SK-N-SH (cell line): ENCODE data around the gene ASTL. TPM values are rescaled to one million over a fixed set of nuclear protein-coding genes. Genes with fewer than 3 reads are reported as not detected.

Experiments
- CTCF ChIA-PET: fragments of 300-600, 350-600 bp; formaldehyde crosslinking; extraction: SDS; loops from one replicate; lab custom pipeline; 2021; lab: Yijun Ruan, JAX
- POLR2A ChIA-PET: fragments of 350-600 bp; sonication (Branson Sonifier 250); formaldehyde crosslinking; extraction: SDS; loops from one replicate; lab custom pipeline; 2020; ENCODE audit warnings: antibody characterized with exemption, inconsistent platforms; lab: Yijun Ruan, JAX
- DNase-seq: peaks from one replicate; pipeline ENCODE4 v3.0.0; 2012
- H2AFZ ChIP-seq: fragments of 200-600 bp; sonication (generic); 2 replicates; pipeline ENCODE4 v1.8.1; 2016; ENCODE audit warnings: antibody characterized with exemption, mild to moderate bottlenecking, low read depth
- H3F3A ChIP-seq: fragments of 200-600 bp; sonication (generic); replicated peaks from 2 replicates; pipeline ENCODE3; 2016; ENCODE audit warnings: antibody characterized with exemption, mild to moderate bottlenecking; ENCODE audit not compliant: insufficient read depth
- H3K27ac ChIP-seq, 2 experiments: fragments of 200-500 bp in 1 of 2; fragments of 200-600 bp in 1 of 2; sonication (Bioruptor generic) in 1 of 2; sonication (generic), shearing (Covaris generic) in 1 of 2; 2 replicates each; pipeline versions ENCODE4 v1.5.1 to v1.6.1; 2014 to 2016; ENCODE audit warnings: low read depth in 2 of 2, inconsistent platforms in 1 of 2, low read length in 1 of 2, mild to moderate bottlenecking in 1 of 2, mixed read lengths in 1 of 2
- H3K27me3 ChIP-seq: fragments of 200-600 bp; sonication (generic), shearing (Covaris generic); 2 replicates; pipeline ENCODE4 v1.6.1; 2016; ENCODE audit warnings: mixed run types; ENCODE audit not compliant: insufficient read depth
- H3K36me3 ChIP-seq, 2 experiments: fragments of 200-500 bp in 1 of 2; fragments of 200-600 bp in 1 of 2; sonication (Bioruptor generic) in 1 of 2; sonication (generic) in 1 of 2; replicated peaks in 1 of 2; 2 replicates each; pipeline versions ENCODE3 to v1.5.1; 2014 to 2016; ENCODE audit warnings: low read length in 1 of 2, mild to moderate bottlenecking in 1 of 2; ENCODE audit not compliant: insufficient read depth in 2 of 2, control insufficient read depth in 1 of 2
- H3K4me1 ChIP-seq, 2 experiments: fragments of 200-500 bp in 1 of 2; fragments of 200-600 bp in 1 of 2; sonication (Bioruptor generic) in 1 of 2; sonication (generic), shearing (Covaris generic) in 1 of 2; 2 replicates each; pipeline versions ENCODE4 v1.5.1 to v1.6.1; 2014 to 2016; ENCODE audit warnings: low read depth in 1 of 2, low read length in 1 of 2, mixed run types in 1 of 2; ENCODE audit not compliant: insufficient read depth in 2 of 2, control insufficient read depth in 1 of 2
- H3K4me2 ChIP-seq: fragments of 200-600 bp; sonication (generic), shearing (Covaris generic); 2 replicates; pipeline ENCODE4 v1.6.1; 2017; ENCODE audit warnings: mixed run types
- H3K4me3 ChIP-seq, 2 experiments: fragments of 200-500 bp in 1 of 2; fragments of 200-600 bp in 1 of 2; sonication (Bioruptor generic) in 1 of 2; sonication (generic), shearing (Covaris generic) in 1 of 2; 2 replicates each; pipeline versions ENCODE4 v1.5.1 to v1.8.1; 2014 to 2016; ENCODE audit warnings: low read depth in 2 of 2, inconsistent platforms in 1 of 2, low read length in 1 of 2, mild to moderate bottlenecking in 1 of 2, mixed read lengths in 1 of 2, moderate library complexity in 1 of 2
- H3K79me2 ChIP-seq: fragments of 200-600 bp; sonication (generic); 2 replicates; pipeline ENCODE4 v1.8.1; 2017; ENCODE audit warnings: mild to moderate bottlenecking; ENCODE audit not compliant: insufficient read depth
- H3K9ac ChIP-seq: fragments of 200-600 bp; sonication (generic); 2 replicates; pipeline ENCODE4 v1.6.1; 2017; ENCODE audit warnings: mixed run types
- H3K9me2 ChIP-seq: fragments of 200-600 bp; sonication (generic); 2 replicates; pipeline ENCODE4 v1.6.1; 2017; ENCODE audit warnings: mixed run types
- H3K9me3 ChIP-seq: fragments of 200-600 bp; sonication (generic); 2 replicates; pipeline ENCODE4 v1.6.1; 2017; ENCODE audit warnings: mixed run types, mild to moderate bottlenecking, moderate library complexity
- H4K20me1 ChIP-seq: fragments of 200-600 bp; sonication (generic); 2 replicates; pipeline ENCODE4 v1.6.1; 2017; ENCODE audit warnings: mild to moderate bottlenecking, mixed run types; ENCODE audit not compliant: insufficient read depth
- ELF1 ChIP-seq: IDR thresholded peaks from 2 replicates; pipeline ENCODE4 v1.4.0; 2012
- RAD21 ChIP-seq: IDR thresholded peaks from 2 replicates; pipeline ENCODE4 v1.6.1; 2012; ENCODE audit warnings: mild to moderate bottlenecking, low read length
- RCOR1 ChIP-seq: fragments of 150-350 bp; IDR thresholded peaks from 2 replicates; pipeline ENCODE4 v1.6.1; 2017; ENCODE audit warnings: antibody characterized with exemption, low read length
- TAF1 ChIP-seq: IDR thresholded peaks from 2 replicates; pipeline ENCODE4 v1.6.1; 2012; ENCODE audit warnings: low read depth, mild to moderate bottlenecking, low read length, moderate library complexity, borderline replicate concordance
- TEAD4 ChIP-seq: IDR thresholded peaks from 2 replicates; pipeline ENCODE4 v1.4.0; 2012; ENCODE audit warnings: mild to moderate bottlenecking, borderline replicate concordance; ENCODE audit not compliant: insufficient read depth
- YY1 ChIP-seq: IDR thresholded peaks from 2 replicates; pipeline ENCODE4 v1.4.0; 2012; ENCODE audit warnings: low read depth, mild to moderate bottlenecking
- WGBS: methylation state at CpG from one replicate; pipeline ENCODE4 v1.1.6; 2017; ENCODE audit warnings: low lambda C conversion rate; 5-methylcytosine and 5-hydroxymethylcytosine counted together
- polyA plus RNA-seq, 3 experiments: library from polyadenylated mRNA; depleted of rRNA; stranded (reverse); fragments of >200 nt; gene quantifications; 2 replicates each; pipeline ENCODE4 v1.2.3, GENCODE V29; 2012
- TF ChIP-seq, protein P1 (sequence below): IDR thresholded peaks from 2 replicates; pipeline ENCODE4; 2012
- TF ChIP-seq, protein P2 (sequence below): fragments of 150-350 bp; IDR thresholded peaks from 2 replicates; pipeline ENCODE4 v1.6.1; 2016; ENCODE audit warnings: mild to moderate bottlenecking, low read depth, low read length

The ASTL gene
- polyA plus RNA-seq, 1 of the 3 experiments (the other 2 are of a cell fraction), result not detected

DNA sequence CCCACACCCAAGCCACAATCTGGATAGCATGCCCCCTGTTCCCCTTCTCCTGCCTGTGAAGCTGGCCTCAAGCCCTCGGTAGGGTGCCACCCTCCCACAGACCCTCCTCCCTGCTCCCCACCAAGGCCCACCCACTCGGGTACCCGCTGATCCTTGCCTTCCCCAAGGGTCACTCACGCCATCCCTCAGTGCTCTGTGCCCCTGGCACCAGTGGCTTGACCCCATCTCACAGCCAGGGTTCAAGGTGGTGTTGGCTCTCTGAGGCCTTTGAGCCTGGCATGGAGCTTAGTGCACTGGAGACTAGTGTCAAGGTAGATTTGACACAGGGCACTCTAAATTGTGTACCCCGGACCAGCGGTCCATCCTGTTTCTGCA lies 33.8 kb downstream of the ASTL start:
- Histone ChIP-seq H3K4me1 (peaks cover 0 to 18% of the 10 kb centered on the region in 2 experiments; a peak in 1 of 4 replicates), H3K4me2 (no peak overlapping the region), H3K4me3 (no peak overlapping the region), H3K9me2 (no peaks in the 10 kb centered on the region), H3K79me2 (no peaks in the 10 kb centered on the region), H3K27me3 (no peaks in the 10 kb centered on the region), H2AFZ (no peak overlapping the region), H3K9me3 (no peaks in the 10 kb centered on the region), H3K9ac (no peak overlapping the region), H4K20me1 (no peaks in the 10 kb centered on the region), H3F3A (no peaks in the 10 kb centered on the region), H3K36me3 (no peaks in the 10 kb centered on the region), H3K27ac (no peak overlapping the region)
- DNase-seq, result no peak
- no peak for TF ChIP-seq RAD21
- TF ChIP-seq TAF1, result no peak
- TF ChIP-seq TEAD4, result no peak
- no peak for TF ChIP-seq ELF1
- no peak for TF ChIP-seq YY1
- WGBS, result 50% methylated on average over 3 of the region's 6 CpGs
- CTCF ChIA-PET, result interaction anchor here (1.5 to 1.7 kb wide), 3 partner anchors 12 to 111 kb away, joined by 3 to 7 read pairs (median 4); no protein-coding TSS in a partner anchor
- POLR2A ChIA-PET, result no interaction called here

DNA sequence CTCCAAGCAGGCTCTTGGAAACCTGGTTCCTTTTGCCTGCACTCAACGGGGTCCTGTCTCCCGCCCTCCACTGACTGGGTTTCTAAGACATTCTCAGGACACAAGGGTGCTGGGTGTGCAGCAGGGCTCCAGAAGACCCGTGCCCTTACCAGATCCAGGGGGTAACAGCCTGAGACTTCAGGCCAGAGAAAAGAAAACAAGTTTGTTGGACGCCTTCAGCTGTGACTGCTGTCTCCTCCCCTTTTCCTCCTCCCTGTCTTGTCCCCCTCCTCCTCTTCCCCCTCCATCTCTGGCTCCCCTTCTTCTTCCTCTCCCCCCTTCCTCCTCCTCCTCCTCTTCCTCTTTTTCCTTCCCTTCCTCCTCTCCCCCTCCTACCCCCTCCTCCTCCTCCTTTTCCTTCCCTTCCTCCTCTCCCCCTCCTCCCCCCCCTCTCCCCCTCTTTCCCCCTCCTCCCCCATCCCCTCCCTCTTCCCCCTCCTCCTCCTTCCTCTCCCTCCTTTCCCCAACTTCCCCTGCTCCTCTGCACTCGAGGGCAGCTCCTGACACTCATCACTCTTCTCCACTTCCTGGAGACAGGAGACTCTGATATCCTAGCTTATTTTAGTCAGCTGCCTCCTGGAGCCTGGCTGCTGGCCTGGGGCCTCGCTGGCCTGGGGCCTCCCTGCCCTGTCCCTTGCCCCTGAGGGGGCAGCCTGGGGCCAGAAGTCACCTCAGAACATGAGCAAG lies 34.4 kb downstream of the ASTL start:
- no peaks in the 10 kb centered on the region for H3K79me2 ChIP-seq
- peaks cover 0 to 12% of the 10 kb centered on the region in 2 experiments; a peak in 1 of 4 replicates for H3K4me1 ChIP-seq
- no peaks in the 10 kb centered on the region for H3K36me3 ChIP-seq
- H3K9ac ChIP-seq, result no peak overlapping the region
- H4K20me1 ChIP-seq, result no peaks in the 10 kb centered on the region
- ChIA-PET POLR2A (no interaction called here), CTCF (interaction anchor here (1.5 to 2.6 kb wide), 4 partner anchors 13 to 111 kb away, joined by 3 to 15 read pairs (median 6); no protein-coding TSS in a partner anchor)
- no peak overlapping the region for H2AFZ ChIP-seq
- no peaks in the 10 kb centered on the region for H3K27me3 ChIP-seq
- TF ChIP-seq TEAD4, result no peak
- TF ChIP-seq, protein P1, sequence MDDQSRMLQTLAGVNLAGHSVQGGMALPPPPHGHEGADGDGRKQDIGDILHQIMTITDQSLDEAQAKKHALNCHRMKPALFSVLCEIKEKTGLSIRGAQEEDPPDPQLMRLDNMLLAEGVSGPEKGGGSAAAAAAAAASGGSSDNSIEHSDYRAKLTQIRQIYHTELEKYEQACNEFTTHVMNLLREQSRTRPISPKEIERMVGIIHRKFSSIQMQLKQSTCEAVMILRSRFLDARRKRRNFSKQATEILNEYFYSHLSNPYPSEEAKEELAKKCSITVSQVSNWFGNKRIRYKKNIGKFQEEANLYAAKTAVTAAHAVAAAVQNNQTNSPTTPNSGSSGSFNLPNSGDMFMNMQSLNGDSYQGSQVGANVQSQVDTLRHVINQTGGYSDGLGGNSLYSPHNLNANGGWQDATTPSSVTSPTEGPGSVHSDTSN, result peak; percentile 7; the same call in 1 of the 2 replicates
- no peak overlapping the region for H3K4me3 ChIP-seq
- no peaks in the 10 kb centered on the region for H3K9me2 ChIP-seq
- H3F3A ChIP-seq, result no peaks in the 10 kb centered on the region
- H3K27ac ChIP-seq, result no peak overlapping the region
- no peak overlapping the region for H3K4me2 ChIP-seq
- WGBS, result 63% methylated on average over 6 of the region's 6 CpGs
- H3K9me3 ChIP-seq, result no peaks in the 10 kb centered on the region
- DNase-seq, result no peak

DNA sequence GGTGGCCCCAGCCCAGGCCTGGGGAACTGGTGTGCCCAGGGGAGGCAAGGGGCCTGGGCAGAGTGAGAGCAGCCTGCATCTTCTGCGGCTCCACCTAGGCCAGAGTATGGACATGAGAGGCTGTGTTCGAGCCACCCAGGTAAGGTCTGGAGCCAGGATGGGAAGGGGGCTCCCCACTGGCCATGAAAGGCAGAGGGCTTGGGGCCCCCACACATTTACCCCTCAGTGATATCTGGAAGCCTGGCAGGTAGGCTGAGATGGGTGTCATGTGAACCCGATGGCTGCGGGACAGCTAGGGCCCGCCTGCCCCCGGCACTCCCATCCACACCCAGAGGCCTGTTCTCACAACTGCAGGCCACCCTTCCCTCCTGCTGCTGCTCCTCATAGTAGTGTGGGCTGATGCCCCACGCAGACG lies 35.1 kb downstream of the ASTL start:
- Histone ChIP-seq H3K9ac (no peak overlapping the region), H3K9me3 (no peaks in the 10 kb centered on the region), H3K79me2 (no peaks in the 10 kb centered on the region), H4K20me1 (no peaks in the 10 kb centered on the region), H3K27me3 (no peaks in the 10 kb centered on the region), H3F3A (no peaks in the 10 kb centered on the region), H2AFZ (no peak overlapping the region), H3K36me3 (no peaks in the 10 kb centered on the region), H3K27ac (no peak overlapping the region), H3K4me1 (peaks cover 0 to 5% of the 10 kb centered on the region in 2 experiments; a peak in 1 of 4 replicates), H3K9me2 (no peaks in the 10 kb centered on the region), H3K4me3 (no peak overlapping the region), H3K4me2 (no peak overlapping the region)
- POLR2A ChIA-PET, result no interaction called here
- CTCF ChIA-PET, result interaction anchor here (1.6 to 2.6 kb wide), 2 partner anchors 14 to 72 kb away, joined by 3 to 15 read pairs; no protein-coding TSS in a partner anchor
- no peak for TF ChIP-seq RCOR1
- TF ChIP-seq, protein P2, sequence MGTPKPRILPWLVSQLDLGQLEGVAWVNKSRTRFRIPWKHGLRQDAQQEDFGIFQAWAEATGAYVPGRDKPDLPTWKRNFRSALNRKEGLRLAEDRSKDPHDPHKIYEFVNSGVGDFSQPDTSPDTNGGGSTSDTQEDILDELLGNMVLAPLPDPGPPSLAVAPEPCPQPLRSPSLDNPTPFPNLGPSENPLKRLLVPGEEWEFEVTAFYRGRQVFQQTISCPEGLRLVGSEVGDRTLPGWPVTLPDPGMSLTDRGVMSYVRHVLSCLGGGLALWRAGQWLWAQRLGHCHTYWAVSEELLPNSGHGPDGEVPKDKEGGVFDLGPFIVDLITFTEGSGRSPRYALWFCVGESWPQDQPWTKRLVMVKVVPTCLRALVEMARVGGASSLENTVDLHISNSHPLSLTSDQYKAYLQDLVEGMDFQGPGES, result no peak
- TF ChIP-seq TAF1, result no peak
- WGBS, result 100% methylated on average over 1 of the region's 8 CpGs
- DNase-seq, result peak; percentile 14
